ENCODE measurements around the gene LENG1.

GRCh38 chr19:54169149-54169740 lies 9.7 kb upstream of the LENG1 start:
- TF ChIP-seq CTCF (IDR thresholded peaks at IDR 0.05) (no peak), ZFX (IDR thresholded peaks at IDR 0.05; ENCODE audit: borderline replicate concordance) (no peak)
